Right lobe of liver (tissue), 6 donors: ENCODE measurements around the gene RNF146. TPM values are rescaled to one million over a fixed set of nuclear protein-coding genes. Genes with fewer than 3 reads are reported as not detected.

Source experiments
- ATAC-seq, 4 donors: fragments of 200-7000 bp; cut with Tn5 transposase; one replicate each; pipeline ENCODE4 v1.9.1; 2020; ENCODE audit warnings: mild to moderate bottlenecking in 4 of 4, moderate library complexity in 4 of 4
- DNase-seq, 3 donors: peaks; one replicate each; pipeline ENCODE4 v3.0.0-alpha.2; 2020
- H3K27ac ChIP-seq, 3 donors: fragments of 200-600 bp; one replicate each; pipeline ENCODE4 v1.8.0; 2022
- H3K27me3 ChIP-seq, 2 donors: fragments of 200-600 bp; one replicate each; pipeline ENCODE4 v1.8.0; 2022
- H3K36me3 ChIP-seq, 4 donors: fragments of 200-600 bp; sonication (generic) in 1 of 4; one replicate each; pipeline versions ENCODE4 v1.5.1 to v1.8.0; 2017 to 2022; ENCODE audit warnings: control low read depth in 1 of 4
- H3K4me1 ChIP-seq, 4 donors: fragments of 200-600 bp; sonication (generic) in 1 of 4; one replicate each; pipeline versions ENCODE4 v1.5.1 to v1.8.0; 2017 to 2022; ENCODE audit warnings: control low read depth in 1 of 4
- H3K4me3 ChIP-seq, 3 donors: fragments of 200-600 bp; one replicate each; pipeline ENCODE4 v1.8.0; 2022
- H3K9me3 ChIP-seq, 4 donors: fragments of 200-600 bp; sonication (generic) in 1 of 4; one replicate each; pipeline versions ENCODE4 v1.5.1 to v1.8.0; 2017 to 2022; ENCODE audit warnings: control low read depth in 1 of 4
- POLR2A ChIP-seq: fragments of 450-650 bp; IDR thresholded peaks from one replicate; pipeline ENCODE4 v1.6.1; 2017; ENCODE audit warnings: antibody characterized with exemption, mild to moderate bottlenecking
- WGBS: methylation state at CpG from one replicate; pipeline ENCODE4 v1.1.6; 2018; ENCODE audit warnings: low coverage, low lambda C conversion rate; ENCODE audit not compliant: insufficient coverage; ENCODE audit errors: missing lambda C conversion rate; 5-methylcytosine and 5-hydroxymethylcytosine counted together
- intact Hi-C, 2 donors: fragments of 100-400 bp; cut with DNase I; formaldehyde crosslinking; loops; one replicate each; pipeline versions ENCODE4 v1.11.2 to v1.14.1; 2022
- total RNA-seq, 6 experiments: library from RNA; depleted of rRNA in 2 of 6; stranded (reverse); fragments of >200 nt in 2 of 6; fragmentation: NEBNext Ultra II Directional in 3 of 6; extraction: Animal tissue kit (Norgen Biotek cat#: 25700) in 3 of 6; gene quantifications; one replicate each; pipeline versions ENCODE4 v1.1.0 to v1.2.4, GENCODE V29; 2016 to 2023
- TF ChIP-seq, protein P1 (sequence below), 4 donors: fragments of 200-600 bp in 3 of 4; fragments of 450-650 bp in 1 of 4; IDR thresholded peaks; one replicate each; pipeline versions ENCODE4 v1.5.1 to v1.8.0; 2016 to 2022; ENCODE audit warnings: antibody characterized with exemption in 4 of 4, mild to moderate bottlenecking in 2 of 4
- donor health status: DM: no; HTN: yes; CAD: no.
- donor health status: DM: no; HTN: no; CAD: no.
- donor health status: DM: no; HTN: no; CAD: no.
- donor health status: DM: no; HTN: yes; CAD: no.
- donor health status: DM: no; HTN: yes; CAD: no.

Gene RNF146
- total RNA-seq, 6 experiments from 2014 or later: 12.8 to 19.5 (median 14.9) TPM

DNA sequence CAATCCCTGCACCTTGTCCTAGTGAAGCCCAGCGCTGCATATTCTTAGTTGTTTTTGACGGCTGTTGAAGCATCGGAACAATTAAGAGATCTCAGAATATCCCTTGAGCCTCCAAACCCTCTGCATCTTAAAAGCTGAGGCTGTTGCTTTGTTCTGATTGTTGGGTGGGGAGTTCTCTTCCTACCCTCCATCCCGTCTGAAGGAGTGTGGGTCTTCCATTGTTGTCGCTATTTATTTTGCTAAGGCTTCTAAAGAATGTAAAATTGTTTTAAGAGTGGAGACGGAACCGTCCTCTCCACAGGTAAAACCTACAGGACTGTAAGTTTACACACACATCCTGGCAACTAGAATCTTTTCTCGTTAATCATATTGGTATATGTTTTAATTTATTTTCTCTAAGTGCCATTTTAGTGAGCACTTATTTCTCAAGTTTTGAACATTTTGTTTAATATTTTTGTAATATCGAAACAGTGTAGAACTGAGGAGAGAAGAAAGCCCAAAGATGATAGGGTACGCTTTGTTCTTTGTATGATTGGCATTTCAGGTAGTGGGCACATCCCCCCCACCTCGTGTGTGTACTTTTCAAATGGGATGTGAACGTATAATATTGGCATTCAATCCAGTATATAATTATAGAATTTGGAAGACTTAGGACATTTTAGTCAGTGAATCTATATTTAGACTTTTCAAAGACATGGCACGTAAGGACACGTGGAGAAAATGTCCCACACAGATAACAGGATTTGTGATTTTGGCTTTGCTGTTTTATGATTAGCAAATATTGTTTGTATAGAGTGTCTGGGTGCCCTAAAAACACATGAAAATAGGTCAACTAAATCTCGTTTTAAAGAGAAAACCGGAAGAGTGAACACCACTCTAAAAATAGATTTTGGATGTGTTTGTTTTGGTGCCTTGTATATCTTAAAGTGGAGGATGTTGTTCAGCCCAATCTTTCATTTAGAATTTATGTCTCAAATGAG, 1.3 kb downstream of the RNF146 start:
- intact Hi-C loops: loop anchor here in 1 of 2 donors (10.0 kb wide), 1 partner anchor 83 kb away; no protein-coding TSS in a partner anchor
- Histone ChIP-seq H3K27me3 (no peaks in the 10 kb centered on the region), H3K9me3 (no peaks in the 10 kb centered on the region), H3K4me1 (peaks cover 0 to 30% (median 8%) of the 10 kb centered on the region in 4 donors), H3K4me3 (peak overlapping the region; percentile 68 to 79 (median 78)), H3K36me3 (no peaks in the 10 kb centered on the region), H3K27ac (peak overlapping the region; percentile 98 to 99 (median 99))
- DNase-seq: no peak
- WGBS: under 1% methylated on average over 16 of the region's 16 CpGs
- no peak for TF ChIP-seq POLR2A
- TF ChIP-seq, protein P1, sequence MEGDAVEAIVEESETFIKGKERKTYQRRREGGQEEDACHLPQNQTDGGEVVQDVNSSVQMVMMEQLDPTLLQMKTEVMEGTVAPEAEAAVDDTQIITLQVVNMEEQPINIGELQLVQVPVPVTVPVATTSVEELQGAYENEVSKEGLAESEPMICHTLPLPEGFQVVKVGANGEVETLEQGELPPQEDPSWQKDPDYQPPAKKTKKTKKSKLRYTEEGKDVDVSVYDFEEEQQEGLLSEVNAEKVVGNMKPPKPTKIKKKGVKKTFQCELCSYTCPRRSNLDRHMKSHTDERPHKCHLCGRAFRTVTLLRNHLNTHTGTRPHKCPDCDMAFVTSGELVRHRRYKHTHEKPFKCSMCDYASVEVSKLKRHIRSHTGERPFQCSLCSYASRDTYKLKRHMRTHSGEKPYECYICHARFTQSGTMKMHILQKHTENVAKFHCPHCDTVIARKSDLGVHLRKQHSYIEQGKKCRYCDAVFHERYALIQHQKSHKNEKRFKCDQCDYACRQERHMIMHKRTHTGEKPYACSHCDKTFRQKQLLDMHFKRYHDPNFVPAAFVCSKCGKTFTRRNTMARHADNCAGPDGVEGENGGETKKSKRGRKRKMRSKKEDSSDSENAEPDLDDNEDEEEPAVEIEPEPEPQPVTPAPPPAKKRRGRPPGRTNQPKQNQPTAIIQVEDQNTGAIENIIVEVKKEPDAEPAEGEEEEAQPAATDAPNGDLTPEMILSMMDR (IDR thresholded peaks at IDR 0.05): no peak
- peak in 2 of 4 donors; percentile 7 to 12 for ATAC-seq

DNA sequence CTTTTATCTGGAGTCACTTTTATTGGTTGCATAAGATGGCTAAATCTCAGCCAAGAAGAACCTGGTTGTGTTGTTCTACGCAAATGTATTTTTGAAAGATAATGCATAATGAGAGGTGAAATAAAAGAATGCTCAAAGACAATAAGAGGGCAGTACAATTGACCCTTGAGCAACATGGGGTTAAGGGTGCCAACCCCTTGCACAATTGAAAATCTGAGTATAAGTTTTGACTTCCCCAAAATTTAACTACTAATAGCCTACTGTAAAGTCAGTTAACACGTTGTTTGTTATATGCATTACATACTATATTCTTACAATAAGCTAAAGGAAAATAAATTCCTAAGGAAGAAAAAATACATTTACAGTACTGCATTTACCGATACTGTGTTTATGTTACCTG, 5.9 kb downstream of the RNF146 start:
- TF ChIP-seq, protein P1 (IDR thresholded peaks at IDR 0.05): no peak
- TF ChIP-seq POLR2A: no peak
- peaks cover 0 to 36% (median 13%) of the 10 kb centered on the region in 4 donors for H3K4me1 ChIP-seq
- intact Hi-C loops: no loop called here

DNA sequence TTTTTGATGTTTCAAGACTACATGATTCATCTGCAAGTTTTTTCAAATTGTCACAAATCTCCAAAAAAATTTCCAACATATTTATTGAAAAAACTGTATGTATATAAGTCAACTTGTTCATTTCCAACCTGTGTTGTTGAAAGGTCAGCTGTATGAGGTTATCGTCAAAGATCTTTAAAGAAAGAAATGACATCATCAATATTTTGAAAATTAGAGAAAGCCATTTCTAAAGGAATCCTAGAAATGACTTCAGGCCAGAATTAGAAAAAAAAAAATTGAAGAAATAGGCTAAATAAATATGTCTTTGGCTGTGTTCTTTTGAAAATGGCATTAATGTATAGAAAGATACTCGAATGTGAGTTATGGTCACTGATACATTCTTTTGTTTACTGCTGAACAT, 6.8 kb downstream of the RNF146 start:
- Histone ChIP-seq H3K27me3 (no peaks in the 10 kb centered on the region), H3K4me3 (no peak overlapping the region), H3K36me3 (no peaks in the 10 kb centered on the region), H3K4me1 (peaks cover 0 to 43% (median 12%) of the 10 kb centered on the region in 4 donors), H3K27ac (no peak overlapping the region), H3K9me3 (no peaks in the 10 kb centered on the region)
- ATAC-seq (no peak), DNase-seq (no peak)
- TF ChIP-seq POLR2A: no peak
- TF ChIP-seq, protein P1 (IDR thresholded peaks at IDR 0.05): no peak
- 86% methylated on average over 2 of the region's 2 CpGs for WGBS
- intact Hi-C loops: no loop called here

More for the DNA sequence above, 5.9 kb downstream of the RNF146 start:
- 80% methylated on average over 3 of the region's 3 CpGs for WGBS
- DNase-seq: no peak
- ATAC-seq: peak in 1 of 4 donors; percentile 24
- Histone ChIP-seq H3K27ac (no peak overlapping the region), H3K9me3 (no peaks in the 10 kb centered on the region), H3K4me3 (no peak overlapping the region), H3K36me3 (no peaks in the 10 kb centered on the region), H3K27me3 (no peaks in the 10 kb centered on the region)

DNA sequence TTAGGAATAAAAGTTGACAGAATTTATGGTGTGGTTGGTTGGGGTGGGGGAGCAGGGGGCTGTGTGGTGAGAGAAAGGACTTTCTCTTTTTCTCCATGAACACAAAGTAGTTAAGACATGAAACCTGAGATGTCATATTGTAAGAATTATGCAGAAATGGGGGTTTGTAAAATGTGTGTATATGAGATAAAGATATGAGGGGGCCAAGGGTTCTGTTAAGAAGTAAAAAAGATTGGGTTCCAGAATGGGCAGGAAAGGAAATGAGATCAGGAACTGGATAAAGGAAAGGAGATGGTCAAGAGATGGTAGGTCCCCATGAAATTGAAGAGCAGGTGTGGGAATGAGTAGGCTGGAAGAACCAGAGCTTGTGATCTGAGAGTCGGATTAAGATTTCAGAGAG, 9.7 kb downstream of the RNF146 start:
- ATAC-seq (no peak), DNase-seq (no peak)
- intact Hi-C loops: no loop called here
- Histone ChIP-seq H3K27me3 (no peaks in the 10 kb centered on the region), H3K4me3 (no peak overlapping the region), H3K9me3 (no peaks in the 10 kb centered on the region), H3K36me3 (peaks cover 0 to 12% (median 2%) of the 10 kb centered on the region in 4 donors), H3K4me1 (peaks cover 0 to 43% (median 10%) of the 10 kb centered on the region in 4 donors), H3K27ac (peak overlapping the region in 1 of 3 donors; percentile 84)
- TF ChIP-seq, protein P1 (IDR thresholded peaks at IDR 0.05): no peak
- no peak for TF ChIP-seq POLR2A
- WGBS: 100% methylated on average over 1 of the region's 1 CpG
